CD4-positive, alpha-beta T cell (primary cell): Measurements from ENCODE around the gene PPP2R5C. TPM values are rescaled to one million over a fixed set of nuclear protein-coding genes. Genes with fewer than 3 reads are reported as not detected.

Source experiments
- ATAC-seq: fragments of 200-7000 bp; cut with Tn5 transposase; one replicate; pipeline ENCODE4 v1.10.0; 2022; ENCODE audit warnings: mild to moderate bottlenecking; ENCODE audit not compliant: poor library complexity
- CTCF ChIA-PET: fragments of 350-600 bp; sonication (Branson Sonifier 250); formaldehyde crosslinking; loops from one replicate; lab custom pipeline; 2021; ENCODE audit warnings: antibody characterized with exemption, inconsistent platforms; lab: Charles Lee
- POLR2A ChIA-PET: fragments of 350-600 bp; sonication (Branson Sonifier 250); formaldehyde crosslinking; loops from one replicate; lab custom pipeline; 2021; ENCODE audit warnings: antibody characterized with exemption, inconsistent platforms; lab: Charles Lee
- DNase-seq, 14 experiments: peaks; one replicate each; pipeline ENCODE4 v3.0.0-alpha.2; 2013 to 2020; ENCODE audit warnings: mixed read lengths in 2 of 14
- H3K27ac ChIP-seq, 2 donors: one replicate each; pipeline versions ENCODE4 v1.5.1 to v1.7.0; 2013; ENCODE audit warnings: low read length in 2 of 2, low read depth in 1 of 2, mild to moderate bottlenecking in 1 of 2
- H3K27me3 ChIP-seq, 2 experiments: 1 replicate in 1 of 2; 2 replicates in 1 of 2; pipeline versions ENCODE4 v1.6.1 to v1.7.0; 2013; ENCODE audit warnings: low read length in 2 of 2, control low read depth in 1 of 2, mild to moderate bottlenecking in 1 of 2, moderate library complexity in 1 of 2; ENCODE audit not compliant: insufficient read depth in 2 of 2, control insufficient read depth in 1 of 2
- H3K36me3 ChIP-seq: one replicate; pipeline ENCODE4 v1.6.1; 2013; ENCODE audit warnings: low read length, control low read depth; ENCODE audit not compliant: insufficient read depth
- H3K4me1 ChIP-seq: one replicate; pipeline ENCODE4 v1.6.1; 2013; ENCODE audit warnings: low read length, control low read depth; ENCODE audit not compliant: insufficient read depth
- H3K4me3 ChIP-seq: one replicate; pipeline ENCODE4 v1.5.1; 2013; ENCODE audit warnings: mild to moderate bottlenecking, low read length, moderate library complexity
- H3K9me3 ChIP-seq, 2 experiments: 1 replicate in 1 of 2; 2 replicates in 1 of 2; pipeline versions ENCODE4 v1.6.1 to v1.7.0; 2013; ENCODE audit warnings: low read length in 2 of 2, mild to moderate bottlenecking in 2 of 2, control low read depth in 1 of 2, moderate library complexity in 1 of 2; ENCODE audit not compliant: control insufficient read depth in 1 of 2, insufficient read depth in 1 of 2
- H3K27ac Mint-ChIP-seq: one replicate; pipeline ENCODE4 v1.8.0; 2020; ENCODE audit warnings: mixed read lengths
- H3K27me3 Mint-ChIP-seq: one replicate; pipeline ENCODE4 v1.8.0; 2021; ENCODE audit warnings: mixed read lengths
- H3K36me3 Mint-ChIP-seq: one replicate; pipeline ENCODE4 v1.8.0; 2021; ENCODE audit warnings: low read depth, mixed read lengths
- H3K4me1 Mint-ChIP-seq: one replicate; pipeline ENCODE4 v1.8.0; 2021; ENCODE audit warnings: low read depth, mixed read lengths
- H3K4me3 Mint-ChIP-seq: one replicate; pipeline ENCODE4 v1.8.0; 2020; ENCODE audit warnings: mild to moderate bottlenecking, mixed read lengths
- H3K9me3 Mint-ChIP-seq: one replicate; pipeline ENCODE4 v1.8.0; 2020; ENCODE audit warnings: mixed read lengths
- intact Hi-C, 2 experiments: fragments of 100-400 bp; cut with DNase I in 1 of 2; cut with micrococcal nuclease in 1 of 2; formaldehyde crosslinking; loops; one replicate each; pipeline versions ENCODE4 v1.15.1 to v1.9.0; 2023 to 2025; cut with DNase I, micrococcal nuclease
- total RNA-seq, 174 experiments: library from RNA in 2 of 174; stranded (reverse) in 2 of 174; gene quantifications; one replicate each; pipeline ENCODE4 v1.2.3 and lab custom pipeline; 2021 to 2026
- TF ChIP-seq, protein P1 (sequence below): fragments of 200-600 bp; IDR thresholded peaks from one replicate; pipeline ENCODE4 v1.8.0; 2022; ENCODE audit warnings: antibody characterized with exemption, mild to moderate bottlenecking

PPP2R5C gene
- total RNA-seq, 2 experiments from 2014 or later: 463 to 487 TPM

DNA sequence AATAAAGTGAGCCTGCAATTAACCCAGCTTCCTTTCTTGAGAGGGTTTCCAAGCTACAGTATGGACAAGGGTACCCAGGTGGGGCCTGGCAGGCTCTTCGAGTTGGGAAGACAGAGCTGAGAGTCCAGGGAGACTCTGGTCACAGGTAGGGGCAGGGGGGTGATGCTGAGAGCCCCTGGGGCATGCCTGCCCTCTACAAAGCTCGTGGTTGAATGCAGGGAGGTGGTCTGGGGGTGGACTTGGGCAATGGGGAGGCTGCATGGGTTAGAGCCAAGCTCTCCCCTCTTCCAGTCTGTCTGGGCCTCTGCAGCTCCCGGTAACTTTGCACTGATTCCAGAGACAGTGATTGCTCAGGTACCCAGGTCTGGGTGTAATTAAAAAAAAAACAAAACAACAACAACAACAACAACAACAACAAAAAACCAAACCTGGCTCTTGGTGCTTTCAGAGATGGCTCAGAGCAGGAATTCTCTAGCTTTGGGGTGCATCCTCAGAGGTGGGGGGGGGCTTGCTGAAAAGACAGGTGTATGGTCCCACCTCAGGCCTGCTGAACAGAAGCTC lies 30.8 kb upstream of the PPP2R5C start:
- no peaks in the 10 kb centered on the region for H3K27me3 Mint-ChIP-seq
- no peaks in the 10 kb centered on the region for H3K9me3 Mint-ChIP-seq
- TF ChIP-seq, protein P1, sequence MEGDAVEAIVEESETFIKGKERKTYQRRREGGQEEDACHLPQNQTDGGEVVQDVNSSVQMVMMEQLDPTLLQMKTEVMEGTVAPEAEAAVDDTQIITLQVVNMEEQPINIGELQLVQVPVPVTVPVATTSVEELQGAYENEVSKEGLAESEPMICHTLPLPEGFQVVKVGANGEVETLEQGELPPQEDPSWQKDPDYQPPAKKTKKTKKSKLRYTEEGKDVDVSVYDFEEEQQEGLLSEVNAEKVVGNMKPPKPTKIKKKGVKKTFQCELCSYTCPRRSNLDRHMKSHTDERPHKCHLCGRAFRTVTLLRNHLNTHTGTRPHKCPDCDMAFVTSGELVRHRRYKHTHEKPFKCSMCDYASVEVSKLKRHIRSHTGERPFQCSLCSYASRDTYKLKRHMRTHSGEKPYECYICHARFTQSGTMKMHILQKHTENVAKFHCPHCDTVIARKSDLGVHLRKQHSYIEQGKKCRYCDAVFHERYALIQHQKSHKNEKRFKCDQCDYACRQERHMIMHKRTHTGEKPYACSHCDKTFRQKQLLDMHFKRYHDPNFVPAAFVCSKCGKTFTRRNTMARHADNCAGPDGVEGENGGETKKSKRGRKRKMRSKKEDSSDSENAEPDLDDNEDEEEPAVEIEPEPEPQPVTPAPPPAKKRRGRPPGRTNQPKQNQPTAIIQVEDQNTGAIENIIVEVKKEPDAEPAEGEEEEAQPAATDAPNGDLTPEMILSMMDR: no peak
- no peak for DNase-seq
- ATAC-seq: no peak
- peaks cover 53% of the 10 kb centered on the region for H3K4me1 Mint-ChIP-seq
- POLR2A ChIA-PET: interaction anchor here (0.8 to 4.6 kb wide), 9 partner anchors 9 to 93 kb away, joined by 3 to 68 read pairs (median 14); no protein-coding TSS in a partner anchor
- H3K36me3 Mint-ChIP-seq: no peaks in the 10 kb centered on the region
- intact Hi-C loops: loop anchor here in 1 of 2 experiments (1.0 to 2.0 kb wide), 3 partner anchors 8 to 30 kb away; partner anchors contain the start of gene PPP2R5C
- CTCF ChIA-PET: interaction anchor here (1.4 to 2.7 kb wide), 4 partner anchors 9 to 40 kb away, joined by 3 to 20 read pairs (median 12); no protein-coding TSS in a partner anchor
- peak overlapping the region; percentile 100 for H3K27ac Mint-ChIP-seq
- no peaks in the 10 kb centered on the region for H3K36me3 ChIP-seq
- peak overlapping the region; percentile 73 for H3K4me3 Mint-ChIP-seq
- H3K9me3 ChIP-seq: no peaks in the 10 kb centered on the region
- H3K4me3 ChIP-seq: peak overlapping the region; percentile 36
- H3K27ac ChIP-seq: peak overlapping the region; percentile 87 to 88
- peaks cover 31% of the 10 kb centered on the region for H3K4me1 ChIP-seq
- H3K27me3 ChIP-seq: no peaks in the 10 kb centered on the region

DNA sequence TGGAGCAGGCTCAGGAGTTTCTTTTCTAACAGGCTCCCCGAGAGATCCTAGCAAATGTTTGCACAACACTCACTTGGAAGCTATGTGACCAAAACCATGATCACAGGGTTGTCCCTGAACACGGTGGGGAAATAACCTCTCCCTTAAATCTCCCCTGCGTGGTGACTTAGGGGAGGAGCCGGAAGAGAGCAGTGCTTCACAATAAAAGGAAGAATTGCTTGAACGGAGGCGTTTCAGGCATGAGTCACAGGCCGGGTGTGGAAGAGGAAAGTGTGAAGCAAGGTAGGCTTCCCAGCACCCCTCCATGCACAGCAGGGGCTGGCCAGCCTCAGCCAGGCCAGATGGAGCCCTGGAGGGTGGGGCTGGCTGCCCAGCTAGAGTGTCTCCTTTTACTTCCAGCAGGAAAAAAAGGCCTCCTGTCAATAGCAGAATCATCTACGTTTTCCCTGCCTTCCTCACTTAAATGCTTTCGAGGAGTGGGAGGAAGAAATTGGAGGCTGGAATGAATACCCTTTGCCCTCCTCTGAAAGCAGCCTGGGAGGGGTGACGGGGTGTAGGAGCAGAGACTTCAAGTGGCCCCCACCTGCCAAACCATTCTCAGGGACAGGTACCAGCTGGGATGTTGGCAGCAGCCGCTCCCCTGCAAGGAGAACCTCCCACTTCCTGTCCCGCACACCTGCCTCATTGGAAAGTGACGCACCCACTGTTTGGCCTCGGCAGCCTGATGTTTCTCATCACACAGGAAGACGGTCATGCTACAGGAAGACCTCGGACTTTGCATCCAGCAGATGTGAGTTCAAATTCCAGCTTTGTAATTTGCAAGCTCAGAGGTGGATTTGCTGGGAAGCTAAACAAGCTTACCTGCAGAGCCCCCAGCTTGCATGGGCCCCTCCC lies 30.1 kb upstream of the PPP2R5C start:
- H3K4me1 ChIP-seq: peaks cover 26% of the 10 kb centered on the region
- no peaks in the 10 kb centered on the region for H3K27me3 ChIP-seq
- intact Hi-C loops: loop anchor here (1.0 to 2.0 kb wide), 4 partner anchors 9 to 29 kb away; partner anchors contain the start of gene PPP2R5C (in 1 of the 2)
- TF ChIP-seq, protein P1: no peak
- H3K36me3 ChIP-seq: no peaks in the 10 kb centered on the region
- ChIA-PET POLR2A (interaction anchor here (0.8 to 4.6 kb wide), 11 partner anchors 9 to 92 kb away, joined by 3 to 68 read pairs (median 5); no protein-coding TSS in a partner anchor), CTCF (interaction anchor here (1.0 to 2.7 kb wide), 5 partner anchors 10 to 90 kb away, joined by 3 to 20 read pairs (median 7); no protein-coding TSS in a partner anchor)
- Mint-ChIP-seq H3K27ac (peak overlapping the region; percentile 100), H3K36me3 (no peaks in the 10 kb centered on the region), H3K27me3 (no peaks in the 10 kb centered on the region), H3K4me3 (peak overlapping the region; percentile 73), H3K4me1 (peaks cover 47% of the 10 kb centered on the region), H3K9me3 (no peaks in the 10 kb centered on the region)
- H3K9me3 ChIP-seq: no peaks in the 10 kb centered on the region
- peak; percentile 90 for ATAC-seq
- H3K4me3 ChIP-seq: peak overlapping the region; percentile 36
- H3K27ac ChIP-seq: peak overlapping the region; percentile 87 to 88
- peak; percentile 53 to 94 (median 78) for DNase-seq

DNA sequence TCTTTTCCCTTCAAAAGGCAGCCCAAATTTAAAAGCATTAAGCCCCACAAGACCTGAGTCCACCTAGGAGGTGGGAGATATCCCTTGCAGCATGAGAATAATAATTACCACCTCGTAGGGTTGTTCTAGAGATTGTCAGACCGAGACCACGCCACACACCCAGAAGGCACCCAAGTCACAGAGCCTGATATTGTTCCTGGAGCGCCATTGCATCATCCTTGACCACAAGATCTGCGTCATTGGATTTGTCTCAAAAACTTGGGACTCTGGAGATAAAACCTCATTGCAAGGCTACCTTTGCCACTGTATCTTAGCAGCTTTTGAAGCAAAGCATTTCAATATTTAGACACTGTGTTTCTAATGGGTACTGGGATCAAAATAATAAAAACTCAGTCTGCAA lies 29.4 kb upstream of the PPP2R5C start:
- CTCF ChIA-PET: interaction anchor here (0.9 to 2.7 kb wide), 6 partner anchors 9 to 90 kb away, joined by 3 to 20 read pairs (median 5); no protein-coding TSS in a partner anchor
- intact Hi-C loops: loop anchor here in 1 of 2 experiments (2.0 kb wide), 1 partner anchor 23 kb away; no protein-coding TSS in a partner anchor
- Mint-ChIP-seq H3K9me3 (no peaks in the 10 kb centered on the region), H3K4me1 (peaks cover 41% of the 10 kb centered on the region), H3K4me3 (peak overlapping the region; percentile 73), H3K27ac (peak overlapping the region; percentile 100), H3K36me3 (no peaks in the 10 kb centered on the region), H3K27me3 (no peaks in the 10 kb centered on the region)
- ATAC-seq: no peak
- H3K4me3 ChIP-seq: peak overlapping the region; percentile 36
- H3K36me3 ChIP-seq: no peaks in the 10 kb centered on the region
- peak overlapping the region; percentile 87 to 88 for H3K27ac ChIP-seq
- H3K27me3 ChIP-seq: no peaks in the 10 kb centered on the region
- peaks cover 26% of the 10 kb centered on the region for H3K4me1 ChIP-seq
- POLR2A ChIA-PET: interaction anchor here (0.8 to 4.6 kb wide), 8 partner anchors 10 to 91 kb away, joined by 4 to 68 read pairs (median 18); no protein-coding TSS in a partner anchor
- no peaks in the 10 kb centered on the region for H3K9me3 ChIP-seq
- no peak for DNase-seq
- TF ChIP-seq, protein P1: no peak
